Fibroblast of lung (primary cell): Measurements from ENCODE around the gene KATNAL1. TPM values are rescaled to one million over a fixed set of nuclear protein-coding genes. Genes with fewer than 3 reads are reported as not detected.
A peak's percentile ranks its signal among the peaks of the same experiment; 100 is the strongest.
"Not testable (repeated sequence)": the region's sequence is repeated elsewhere in the genome, so short reads cannot be mapped to it uniquely, and the experiment has no call there.

Source experiments
- DNase-seq, 2 donors: peaks; one replicate each; pipeline versions ENCODE4 v3.0.0 to v3.0.0-alpha.2; 2010; ENCODE audit warnings: low read depth in 2 of 2
- H2AFZ ChIP-seq: 2 replicates; pipeline ENCODE4 v1.5.1; 2012; ENCODE audit warnings: low read length, control low read depth, inconsistent platforms
- H3K27ac ChIP-seq: 2 replicates; pipeline ENCODE4 v1.5.1; 2011; ENCODE audit warnings: low read length, control low read depth; ENCODE audit not compliant: insufficient read depth
- H3K27me3 ChIP-seq: 2 replicates; pipeline ENCODE4 v1.5.1; 2011; ENCODE audit warnings: mild to moderate bottlenecking, low read length; ENCODE audit not compliant: control insufficient read depth, insufficient read depth
- H3K36me3 ChIP-seq: 2 replicates; pipeline ENCODE4 v1.5.1; 2011; ENCODE audit warnings: low read length; ENCODE audit not compliant: control insufficient read depth, insufficient read depth
- H3K4me1 ChIP-seq: 2 replicates; pipeline ENCODE4 v1.5.1; 2011; ENCODE audit warnings: low read length; ENCODE audit not compliant: control insufficient read depth, insufficient read depth; ENCODE audit errors: extremely low read depth
- H3K4me2 ChIP-seq: 2 replicates; pipeline ENCODE4 v1.5.1; 2011; ENCODE audit warnings: low read length, control low read depth; ENCODE audit not compliant: insufficient read depth; ENCODE audit errors: extremely low read depth
- H3K4me3 ChIP-seq, 4 experiments: fragments of 200-600 bp in 1 of 4; sonication (generic) in 1 of 4; replicated peaks in 1 of 4; 2 replicates each; pipeline ENCODE4 v1.5.1; 2011 to 2016; ENCODE audit warnings: low read length in 4 of 4, low read depth in 3 of 4, mild to moderate bottlenecking in 3 of 4, control low read depth in 2 of 4, inconsistent platforms in 1 of 4, mixed read lengths in 1 of 4; ENCODE audit not compliant: insufficient read depth in 1 of 4; ENCODE audit errors: control extremely low read depth in 1 of 4
- H3K79me2 ChIP-seq: 2 replicates; pipeline ENCODE4 v1.5.1; 2012; ENCODE audit warnings: mild to moderate bottlenecking, low read length, inconsistent platforms; ENCODE audit not compliant: control insufficient read depth, insufficient read depth
- H3K9ac ChIP-seq: 2 replicates; pipeline ENCODE4 v1.5.1; 2011; ENCODE audit warnings: mild to moderate bottlenecking, low read length, control low read depth; ENCODE audit not compliant: insufficient read depth
- H3K9me3 ChIP-seq: 2 replicates; pipeline ENCODE4 v1.5.1; 2012; ENCODE audit warnings: low read depth, low read length; ENCODE audit not compliant: control insufficient read depth, insufficient read depth
- H4K20me1 ChIP-seq: 2 replicates; pipeline ENCODE4 v1.5.1; 2011; ENCODE audit warnings: low read length; ENCODE audit not compliant: control insufficient read depth, insufficient read depth; ENCODE audit errors: extremely low read depth
- CTCF ChIP-seq, 2 donors: IDR thresholded peaks in 1 of 2; conservative IDR thresholded peaks in 1 of 2; 1 replicate in 1 of 2; 2 replicates in 1 of 2; pipeline ENCODE4 v1.5.1; 2011 to 2012; ENCODE audit warnings: low read length in 2 of 2, control low read depth in 1 of 2, inconsistent platforms in 1 of 2, low read depth in 1 of 2, mild to moderate bottlenecking in 1 of 2
- EZH2 ChIP-seq: IDR thresholded peaks from 2 replicates; pipeline ENCODE4 v1.5.1; 2012; ENCODE audit warnings: low read length, control low read depth, mild to moderate bottlenecking; ENCODE audit errors: missing control alignments
- polyA plus RNA-seq, 2 donors: library from polyadenylated mRNA; depleted of rRNA in 1 of 2; stranded (reverse) in 1 of 2; unstranded in 1 of 2; fragments of >200 nt; gene quantifications; 2 replicates each; pipeline ENCODE4 v1.2.1, GENCODE V29; 2011 to 2012; ENCODE audit warnings: missing spikeins in 1 of 2
- total RNA-seq: library from RNA; depleted of rRNA; stranded (reverse); fragments of >200 nt; gene quantifications from 2 replicates; pipeline ENCODE4 v1.2.1, GENCODE V29; 2014

Gene KATNAL1
- total and polyA plus RNA-seq, 2 donors (not counting 1 experiment from before 2014, with no cell fraction given): 24.8 to 32.7 TPM

- Histone ChIP-seq H3K79me2 (peaks cover 69% of the 10 kb centered on the region), H3K4me2 (no peak overlapping the region)
- no peak for DNase-seq
These were observed 17.8 kb downstream of the KATNAL1 start for GRCh38 chr13:30289533-30289932.

GRCh38 chr13:30286059-30286458 lies 21.3 kb downstream of the KATNAL1 start:
- H3K27ac ChIP-seq, H3K27me3 ChIP-seq, H4K20me1 ChIP-seq, DNase-seq, H3K36me3 ChIP-seq, H3K9ac ChIP-seq, H3K4me3 ChIP-seq, H2AFZ ChIP-seq, H3K4me2 ChIP-seq, H3K9me3 ChIP-seq, H3K4me1 ChIP-seq: not testable (repeated sequence)
- H3K79me2 ChIP-seq: peaks cover 43% of the 10 kb centered on the region

More at GRCh38 chr13:30289533-30289932, 17.8 kb downstream of the KATNAL1 start:
- Histone ChIP-seq H3K4me1 (peaks cover 2% of the 10 kb centered on the region), H3K4me3 (no peak overlapping the region), H3K27ac (no peak overlapping the region), H3K36me3 (no peaks in the 10 kb centered on the region), H4K20me1 (peaks cover 7% of the 10 kb centered on the region), H3K27me3 (no peaks in the 10 kb centered on the region), H3K9me3 (no peaks in the 10 kb centered on the region), H3K9ac (no peak overlapping the region), H2AFZ (no peak overlapping the region)
- TF ChIP-seq EZH2: no peak
- no peak for TF ChIP-seq CTCF (conservative IDR thresholded peaks at IDR 0.05 in 1 of 2, IDR thresholded peaks at IDR 0.05 in 1 of 2; ENCODE audit: low read depth in 1 of 2, low read length in 2 of 2)

- DNase-seq: peak in 1 of 2 donors; percentile 69
- Histone ChIP-seq H3K4me1 (no peaks in the 10 kb centered on the region), H3K4me2 (no peak overlapping the region), H2AFZ (no peak overlapping the region), H3K9ac (no peak overlapping the region), H4K20me1 (no peaks in the 10 kb centered on the region), H3K79me2 (peaks cover 2% of the 10 kb centered on the region), H3K36me3 (no peaks in the 10 kb centered on the region), H3K4me3 (no peak overlapping the region), H3K27ac (no peak overlapping the region), H3K9me3 (no peaks in the 10 kb centered on the region), H3K27me3 (no peaks in the 10 kb centered on the region)
- TF ChIP-seq CTCF (conservative IDR thresholded peaks at IDR 0.05 in 1 of 2, IDR thresholded peaks at IDR 0.05 in 1 of 2; ENCODE audit: low read depth in 1 of 2, low read length in 2 of 2) (no peak), EZH2 (no peak)
These were observed 31.2 kb downstream of the KATNAL1 start for GRCh38 chr13:30276178-30276577.
